Measurements from ENCODE around the gene TBC1D9.

The TBC1D9 gene

DNA sequence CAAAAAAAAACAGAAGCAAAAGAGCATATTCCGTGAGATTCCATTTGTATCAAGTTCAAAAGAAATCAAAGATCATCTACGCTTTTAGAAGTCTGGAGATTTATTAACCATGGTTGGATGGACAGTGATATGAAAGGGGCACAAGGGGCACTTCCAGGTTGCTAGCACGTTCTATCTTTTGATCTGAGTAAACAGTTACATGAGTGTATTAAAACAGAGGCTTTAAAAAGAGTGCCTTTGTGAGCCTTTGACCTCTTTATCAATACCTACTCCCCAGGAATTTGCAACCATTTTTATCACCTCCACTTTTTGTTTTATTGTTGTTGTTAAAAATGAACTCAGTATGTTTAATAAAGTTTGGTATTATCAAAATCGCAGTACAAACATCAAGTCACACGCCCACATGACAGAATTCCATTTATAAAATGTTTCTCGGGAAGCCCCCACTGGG is 115.1 kb downstream of the TBC1D9 start:
- no peak overlapping the region for H3K4me3 ChIP-seq (replicated peaks; ENCODE audit: low read depth, low read length)
- DNase-seq (ENCODE audit: low read depth) = no peak
- TF ChIP-seq, protein P1, sequence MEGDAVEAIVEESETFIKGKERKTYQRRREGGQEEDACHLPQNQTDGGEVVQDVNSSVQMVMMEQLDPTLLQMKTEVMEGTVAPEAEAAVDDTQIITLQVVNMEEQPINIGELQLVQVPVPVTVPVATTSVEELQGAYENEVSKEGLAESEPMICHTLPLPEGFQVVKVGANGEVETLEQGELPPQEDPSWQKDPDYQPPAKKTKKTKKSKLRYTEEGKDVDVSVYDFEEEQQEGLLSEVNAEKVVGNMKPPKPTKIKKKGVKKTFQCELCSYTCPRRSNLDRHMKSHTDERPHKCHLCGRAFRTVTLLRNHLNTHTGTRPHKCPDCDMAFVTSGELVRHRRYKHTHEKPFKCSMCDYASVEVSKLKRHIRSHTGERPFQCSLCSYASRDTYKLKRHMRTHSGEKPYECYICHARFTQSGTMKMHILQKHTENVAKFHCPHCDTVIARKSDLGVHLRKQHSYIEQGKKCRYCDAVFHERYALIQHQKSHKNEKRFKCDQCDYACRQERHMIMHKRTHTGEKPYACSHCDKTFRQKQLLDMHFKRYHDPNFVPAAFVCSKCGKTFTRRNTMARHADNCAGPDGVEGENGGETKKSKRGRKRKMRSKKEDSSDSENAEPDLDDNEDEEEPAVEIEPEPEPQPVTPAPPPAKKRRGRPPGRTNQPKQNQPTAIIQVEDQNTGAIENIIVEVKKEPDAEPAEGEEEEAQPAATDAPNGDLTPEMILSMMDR (IDR thresholded peaks at IDR 0.05; ENCODE audit: low read length, missing control alignments) = no peak

DNA sequence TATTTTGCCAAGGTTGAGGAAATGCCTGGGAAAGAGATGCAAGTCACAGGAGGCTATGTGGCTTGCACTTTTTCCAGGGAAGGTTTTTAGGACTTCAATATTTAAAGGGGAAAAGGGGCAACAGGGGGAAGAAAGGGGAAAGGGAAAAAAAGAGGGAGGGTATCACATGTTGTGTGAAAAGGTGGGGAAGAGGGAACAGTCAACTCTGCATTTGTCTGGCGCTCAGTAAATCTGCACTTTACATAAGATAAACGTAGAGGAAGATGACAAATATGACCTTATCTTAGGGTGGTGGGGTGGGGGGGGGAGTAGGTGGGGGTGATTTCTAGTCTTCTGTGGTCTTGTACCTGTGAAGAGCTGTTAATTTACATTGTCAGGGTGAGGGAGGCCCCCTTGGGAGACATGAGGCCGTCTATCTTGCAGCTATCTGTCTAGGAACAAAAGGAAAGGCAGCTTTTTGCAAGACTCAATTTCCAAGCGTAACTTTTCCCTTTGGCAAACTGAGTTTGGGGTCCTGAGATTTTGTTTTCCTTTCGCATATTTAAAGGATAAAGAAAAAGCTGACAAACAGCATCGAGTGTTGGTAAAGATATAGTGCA is 115.9 kb downstream of the TBC1D9 start:
- TF ChIP-seq, protein P1 (IDR thresholded peaks at IDR 0.05; ENCODE audit: low read length, missing control alignments) = no peak
- no peak overlapping the region for H3K4me3 ChIP-seq (replicated peaks; ENCODE audit: low read depth, low read length)
- no peak for DNase-seq (ENCODE audit: low read depth)

- DNase-seq (ENCODE audit: low read depth) = no peak
- TF ChIP-seq, protein P1 (IDR thresholded peaks at IDR 0.05; ENCODE audit: low read length, missing control alignments) = no peak
Measured at GRCh38 chr4:140639066-140639465, 117.1 kb downstream of the TBC1D9 start.

GRCh38 chr4:140637836-140638235 is 118.3 kb downstream of the TBC1D9 start:
- TF ChIP-seq, protein P1 (IDR thresholded peaks at IDR 0.05; ENCODE audit: low read length, missing control alignments) = peak; percentile 49
- peak; percentile 42 for DNase-seq (ENCODE audit: low read depth)

More at GRCh38 chr4:140639066-140639465, 117.1 kb downstream of the TBC1D9 start:
- H3K4me3 ChIP-seq (replicated peaks; ENCODE audit: low read depth, low read length) = no peak overlapping the region

DNA sequence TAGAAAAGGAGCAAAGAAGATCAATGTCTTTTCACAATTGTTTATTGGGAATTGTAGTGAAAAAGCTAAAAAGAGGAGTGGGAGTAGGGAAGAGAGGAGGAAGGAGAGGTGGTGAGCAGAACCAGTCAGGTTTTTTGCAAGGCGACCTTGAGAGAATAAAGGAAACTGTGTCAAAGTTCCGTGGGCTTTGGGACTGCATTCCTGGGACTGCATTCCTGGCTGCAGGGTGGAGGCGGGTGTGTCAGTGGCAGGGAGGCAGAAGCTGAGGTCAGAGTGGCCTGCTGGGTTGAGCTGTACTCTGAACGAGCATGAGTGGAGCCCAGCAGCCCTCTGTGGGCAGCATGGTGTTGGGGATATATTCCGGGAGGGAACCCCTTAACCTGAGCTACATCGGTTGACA is 120.6 kb downstream of the TBC1D9 start:
- TF ChIP-seq, protein P1 (IDR thresholded peaks at IDR 0.05; ENCODE audit: low read length, missing control alignments) = no peak
- DNase-seq (ENCODE audit: low read depth) = peak; percentile 32
- H3K4me3 ChIP-seq (replicated peaks; ENCODE audit: low read depth, low read length) = no peak overlapping the region

More at GRCh38 chr4:140637836-140638235, 118.3 kb downstream of the TBC1D9 start:
- no peak overlapping the region for H3K4me3 ChIP-seq (replicated peaks; ENCODE audit: low read depth, low read length)

- no peak overlapping the region for H3K4me3 ChIP-seq (replicated peaks; ENCODE audit: low read depth, low read length)
- DNase-seq (ENCODE audit: low read depth) = no peak
- TF ChIP-seq, protein P1 (IDR thresholded peaks at IDR 0.05; ENCODE audit: low read length, missing control alignments) = no peak
Measured at GRCh38 chr4:140633951-140634350, 122.2 kb downstream of the TBC1D9 start.

DNA sequence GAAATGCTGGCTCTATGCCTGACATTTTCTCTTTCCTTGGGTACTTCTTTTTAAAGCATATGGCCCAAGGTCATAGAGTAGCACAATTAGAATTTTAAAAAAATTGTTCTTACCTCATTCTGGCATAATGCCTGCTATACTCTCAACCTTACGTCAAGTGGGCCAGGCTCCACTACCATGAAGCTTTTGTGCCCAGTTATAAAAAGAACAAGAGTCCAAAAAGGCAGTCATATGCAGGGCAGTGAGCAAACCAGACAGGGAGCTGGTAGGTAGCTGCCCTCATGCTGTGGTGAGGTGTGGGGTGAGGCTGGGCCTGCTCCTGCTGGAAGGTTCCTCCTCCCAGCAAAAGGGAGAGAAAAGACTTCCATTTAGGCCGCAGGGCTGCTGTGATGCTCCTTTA is 123.1 kb downstream of the TBC1D9 start:
- no peak for DNase-seq (ENCODE audit: low read depth)
- H3K4me3 ChIP-seq (replicated peaks; ENCODE audit: low read depth, low read length) = no peak overlapping the region
- TF ChIP-seq, protein P1 (IDR thresholded peaks at IDR 0.05; ENCODE audit: low read length, missing control alignments) = no peak
